ENCODE data around the gene KDM6A.

Gene KDM6A

DNA sequence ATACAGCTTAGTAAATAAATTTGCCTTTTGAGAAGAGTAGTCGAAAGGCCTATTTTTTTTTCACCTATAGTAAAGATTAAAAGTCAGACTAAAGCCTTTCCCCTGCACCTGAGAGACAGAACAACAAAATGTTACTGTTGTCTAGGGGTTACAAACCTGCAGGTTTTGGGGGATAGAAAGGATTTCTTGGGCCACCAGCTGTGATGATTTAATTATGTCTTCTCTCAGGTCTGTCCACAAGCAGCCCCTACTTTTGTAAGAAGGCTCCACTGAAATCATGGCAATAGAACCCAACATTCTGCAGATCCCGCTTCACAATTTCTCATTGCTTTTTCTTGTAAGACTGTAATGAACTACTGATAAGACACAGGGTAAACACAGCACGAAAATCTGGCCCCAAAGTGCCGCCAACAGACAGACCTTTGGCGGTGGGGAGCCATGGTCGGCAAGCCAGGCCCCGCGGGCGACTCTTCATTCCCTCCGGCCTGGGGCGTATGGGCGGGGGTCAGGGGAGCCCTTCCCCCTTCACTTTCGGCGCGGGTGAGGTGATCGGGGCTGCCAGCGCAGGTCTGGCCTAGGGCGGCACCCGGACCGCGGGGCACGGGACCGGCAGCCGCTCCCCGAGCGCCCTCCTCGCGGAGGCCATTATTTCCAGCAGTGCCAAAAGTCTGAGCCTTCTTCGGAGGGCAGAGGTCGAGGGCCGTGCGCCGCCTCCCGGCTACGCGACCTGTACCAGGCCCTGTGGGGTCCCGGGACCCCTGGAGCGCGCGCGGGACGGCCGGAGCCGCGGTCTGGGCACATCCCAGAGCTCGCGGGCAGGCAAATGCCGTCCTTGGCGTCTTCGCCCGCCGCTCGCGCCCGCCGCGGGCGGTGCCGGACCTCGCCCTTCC is 812 bp upstream of the KDM6A start:
- no peaks in the 10 kb centered on the region for H3K36me3 ChIP-seq
- H3K4me3 ChIP-seq, result peak overlapping the region; percentile 90
- H3K27ac ChIP-seq, result peak overlapping the region; percentile 95
- peaks cover 17% of the 10 kb centered on the region for H4K20me1 ChIP-seq
- H3K27me3 ChIP-seq, result no peaks in the 10 kb centered on the region
- no peaks in the 10 kb centered on the region for H3K9me3 ChIP-seq
- no peak for TF ChIP-seq Cebpa-rat (IDR thresholded peaks at IDR 0.05)
- H3K9ac ChIP-seq, result peak overlapping the region; percentile 97
- H3K4me1 ChIP-seq, result peaks cover 28% of the 10 kb centered on the region
- peak overlapping the region; percentile 80 for H3K4me2 ChIP-seq

GRCh38 chrX:44873415-44874276 is 658 bp downstream of the KDM6A start:
- H3K9me3 ChIP-seq, result peaks cover 5% of the 10 kb centered on the region
- peak; percentile 81 for TF ChIP-seq Cebpa-rat (IDR thresholded peaks at IDR 0.05)
- H3K4me1 ChIP-seq, result peaks cover 28% of the 10 kb centered on the region
- H3K27ac ChIP-seq, result peak overlapping the region; percentile 98
- no peaks in the 10 kb centered on the region for H3K27me3 ChIP-seq
- peak overlapping the region; percentile 90 for H3K4me3 ChIP-seq
- peak overlapping the region; percentile 97 for H3K9ac ChIP-seq
- peak overlapping the region; percentile 89 for H3K4me2 ChIP-seq
- H3K36me3 ChIP-seq, result peaks cover 4% of the 10 kb centered on the region; the same call in 1 of the 2 replicates
- H4K20me1 ChIP-seq, result peaks cover 27% of the 10 kb centered on the region

DNA sequence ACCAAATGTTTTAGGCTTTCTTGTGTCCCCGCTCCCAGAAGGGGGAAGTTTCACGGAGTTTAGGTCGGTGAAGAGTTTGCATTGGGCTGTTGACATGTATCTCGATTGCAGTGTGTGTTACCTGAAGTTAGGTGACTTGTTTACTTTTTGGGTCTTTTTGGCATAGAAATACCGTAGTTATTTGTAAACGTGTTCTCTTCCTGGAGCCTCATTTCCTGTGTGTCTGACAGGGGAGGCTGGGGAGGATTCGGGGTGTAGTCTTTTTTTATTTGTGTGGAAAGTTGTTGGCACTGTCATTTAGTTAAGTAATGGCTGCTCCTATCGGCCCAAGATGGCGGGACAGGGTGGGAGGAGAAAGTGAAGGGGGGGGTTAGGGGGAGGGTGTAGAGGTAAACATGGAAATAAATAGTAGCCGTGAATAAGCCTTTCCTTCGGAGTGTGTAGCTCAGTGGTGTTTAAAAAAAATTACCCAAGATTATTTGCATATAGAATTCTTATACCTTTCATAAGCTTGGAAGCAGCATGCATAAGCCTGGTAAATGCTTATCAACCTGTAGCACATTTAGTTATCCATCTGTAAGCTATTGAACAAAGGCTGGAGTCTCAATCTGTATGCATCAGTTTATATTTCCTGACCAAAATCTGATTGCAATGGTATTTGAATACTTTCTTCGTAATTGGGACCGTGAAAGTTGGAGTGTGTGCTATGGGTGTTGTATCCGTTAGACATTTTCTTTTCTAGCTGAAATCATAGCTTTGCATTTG is 1.6 kb downstream of the KDM6A start:
- no peak for TF ChIP-seq Cebpa-rat (IDR thresholded peaks at IDR 0.05)
- Histone ChIP-seq H3K9me3 (peaks cover 8% of the 10 kb centered on the region), H3K27ac (peak overlapping the region; percentile 98), H3K36me3 (peaks cover 7% of the 10 kb centered on the region; the same call in 1 of the 2 replicates), H3K9ac (peak overlapping the region; percentile 97), H3K27me3 (no peaks in the 10 kb centered on the region), H3K4me1 (peaks cover 28% of the 10 kb centered on the region), H4K20me1 (peaks cover 31% of the 10 kb centered on the region), H3K4me2 (peak overlapping the region; percentile 89), H3K4me3 (peak overlapping the region; percentile 90)

DNA sequence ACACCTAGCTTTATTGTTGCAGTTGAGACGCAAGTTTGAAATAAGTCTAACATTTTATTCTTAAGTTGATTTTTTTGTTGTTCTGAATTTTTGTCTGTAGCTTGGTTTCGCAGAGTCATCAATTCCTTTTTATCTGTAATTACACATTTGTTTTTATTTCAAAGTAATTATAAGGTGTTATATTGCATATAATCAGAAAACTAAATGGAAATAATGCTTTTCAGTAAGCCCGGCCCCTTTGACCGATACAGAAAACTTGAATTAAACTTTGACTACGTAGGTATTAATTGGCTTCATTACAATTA is 2.1 kb downstream of the KDM6A start:
- Histone ChIP-seq H3K4me2 (peak overlapping the region; percentile 89), H3K4me3 (peak overlapping the region; percentile 90), H3K9me3 (peaks cover 13% of the 10 kb centered on the region), H3K4me1 (peaks cover 28% of the 10 kb centered on the region), H4K20me1 (peaks cover 31% of the 10 kb centered on the region), H3K9ac (peak overlapping the region; percentile 97), H3K27me3 (no peaks in the 10 kb centered on the region), H3K27ac (peak overlapping the region; percentile 98; the same call in 1 of the 2 replicates), H3K36me3 (peaks cover 7% of the 10 kb centered on the region; the same call in 1 of the 2 replicates)
- TF ChIP-seq Cebpa-rat (IDR thresholded peaks at IDR 0.05), result no peak

DNA sequence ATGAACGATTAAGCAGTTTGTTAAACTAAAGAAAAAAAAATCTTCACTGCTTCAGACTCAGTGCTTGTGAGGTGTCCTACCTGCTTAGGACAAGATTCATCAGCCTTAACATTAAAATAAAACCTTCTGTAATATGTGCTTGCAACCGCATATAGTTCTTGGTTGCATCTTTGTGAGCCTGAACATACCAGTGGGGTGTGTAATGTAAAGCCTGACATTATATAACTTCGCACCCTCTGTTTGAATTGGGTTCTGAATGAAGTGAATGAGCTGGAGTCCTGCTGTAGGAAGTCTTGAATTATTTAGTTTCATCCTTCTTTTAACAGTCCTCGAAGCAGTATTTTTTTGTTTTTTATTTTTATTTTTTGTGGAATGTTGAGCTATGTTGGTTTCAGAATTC is 3.1 kb downstream of the KDM6A start:
- H3K27ac ChIP-seq, result no peak overlapping the region
- peaks cover 40% of the 10 kb centered on the region for H4K20me1 ChIP-seq
- peaks cover 16% of the 10 kb centered on the region for H3K9me3 ChIP-seq
- TF ChIP-seq Cebpa-rat (IDR thresholded peaks at IDR 0.05), result no peak
- peaks cover 10% of the 10 kb centered on the region for H3K36me3 ChIP-seq
- H3K27me3 ChIP-seq, result no peaks in the 10 kb centered on the region
- peaks cover 19% of the 10 kb centered on the region for H3K4me1 ChIP-seq
- peak overlapping the region; percentile 62 for H3K9ac ChIP-seq
- peak overlapping the region; percentile 89 for H3K4me2 ChIP-seq
- H3K4me3 ChIP-seq, result peak overlapping the region; percentile 90

DNA sequence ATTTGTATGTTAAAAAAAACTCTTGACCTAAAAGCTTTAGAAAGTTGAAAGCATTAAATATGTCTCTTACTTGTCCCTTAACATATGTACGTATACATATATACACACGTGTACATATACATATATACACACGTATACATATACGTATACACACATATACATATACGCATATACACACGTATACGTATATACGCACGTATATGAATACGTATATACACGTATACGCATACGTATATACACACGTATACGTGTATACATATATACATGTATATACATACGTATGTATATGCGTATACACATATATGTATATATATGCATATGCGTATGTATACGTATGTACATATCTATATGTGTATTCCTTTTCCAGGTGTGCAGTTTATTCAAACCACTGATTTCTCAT is 3.8 kb downstream of the KDM6A start:
- Histone ChIP-seq H3K36me3 (peaks cover 17% of the 10 kb centered on the region), H3K4me2 (no peak overlapping the region), H3K4me1 (peaks cover 14% of the 10 kb centered on the region), H3K27me3 (no peaks in the 10 kb centered on the region), H3K4me3 (no peak overlapping the region), H3K9me3 (peaks cover 16% of the 10 kb centered on the region), H3K9ac (no peak overlapping the region), H3K27ac (no peak overlapping the region), H4K20me1 (peaks cover 47% of the 10 kb centered on the region)
- TF ChIP-seq Cebpa-rat (IDR thresholded peaks at IDR 0.05), result no peak

GRCh38 chrX:44878780-44879179 is 5.8 kb downstream of the KDM6A start:
- H3K27me3 ChIP-seq, result no peaks in the 10 kb centered on the region
- H3K9me3 ChIP-seq, result peaks cover 28% of the 10 kb centered on the region
- no peak overlapping the region for H3K4me2 ChIP-seq
- no peak overlapping the region for H3K9ac ChIP-seq
- H3K36me3 ChIP-seq, result peaks cover 25% of the 10 kb centered on the region
- H3K27ac ChIP-seq, result no peak overlapping the region
- H3K4me3 ChIP-seq, result no peak overlapping the region
- H3K4me1 ChIP-seq, result peaks cover 14% of the 10 kb centered on the region
- H4K20me1 ChIP-seq, result peaks cover 67% of the 10 kb centered on the region
- no peak for TF ChIP-seq Cebpa-rat (IDR thresholded peaks at IDR 0.05)

- H3K9ac ChIP-seq, result no peak overlapping the region
- H3K9me3 ChIP-seq, result peaks cover 54% of the 10 kb centered on the region
- H4K20me1 ChIP-seq, result peaks cover 78% of the 10 kb centered on the region
- no peaks in the 10 kb centered on the region for H3K4me1 ChIP-seq
- H3K4me3 ChIP-seq, result no peak overlapping the region
- H3K27me3 ChIP-seq, result no peaks in the 10 kb centered on the region
- no peak overlapping the region for H3K27ac ChIP-seq
- no peak overlapping the region for H3K4me2 ChIP-seq
- TF ChIP-seq Cebpa-rat (IDR thresholded peaks at IDR 0.05), result peak; percentile 48; the same call in 1 of the 2 replicates
- peaks cover 51% of the 10 kb centered on the region for H3K36me3 ChIP-seq
Measured at GRCh38 chrX:44881549-44881948, 8.6 kb downstream of the KDM6A start.

DNA sequence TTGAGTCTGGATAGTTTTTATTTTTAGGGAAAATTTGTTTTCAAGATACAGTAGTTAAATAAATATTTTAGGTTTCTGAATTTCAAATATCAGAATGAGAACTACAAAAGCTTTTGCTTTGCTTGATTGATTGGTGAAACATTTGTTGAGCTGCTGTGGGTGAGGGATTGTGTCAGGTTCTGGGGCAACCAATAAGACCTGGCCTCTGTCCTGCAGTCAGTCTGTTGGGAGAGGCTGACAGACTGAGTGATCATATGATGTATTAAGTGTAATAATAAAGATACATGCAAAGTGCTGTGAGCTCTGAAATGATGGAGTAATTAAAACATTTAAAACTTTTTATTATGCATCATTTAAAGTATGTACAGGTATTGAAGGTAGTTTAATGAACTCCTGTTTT is 9.6 kb downstream of the KDM6A start:
- no peak overlapping the region for H3K4me3 ChIP-seq
- no peaks in the 10 kb centered on the region for H3K4me1 ChIP-seq
- TF ChIP-seq Cebpa-rat (IDR thresholded peaks at IDR 0.05), result no peak
- no peak overlapping the region for H3K9ac ChIP-seq
- H3K27ac ChIP-seq, result no peak overlapping the region
- no peaks in the 10 kb centered on the region for H3K27me3 ChIP-seq
- H3K4me2 ChIP-seq, result no peak overlapping the region
- H3K36me3 ChIP-seq, result peaks cover 55% of the 10 kb centered on the region
- peaks cover 89% of the 10 kb centered on the region for H4K20me1 ChIP-seq
- H3K9me3 ChIP-seq, result peaks cover 64% of the 10 kb centered on the region

All from BLaER1 (cell line).